Globus pallidus (tissue), 1 donor: ENCODE results near the gene CARD8.
A peak's percentile ranks its signal among the peaks of the same experiment; 100 is the strongest.
"Not testable (repeated sequence)": the region's sequence is repeated elsewhere in the genome, so short reads cannot be mapped to it uniquely, and the experiment has no call there.

ENCODE experiments used
- DNase-seq: peaks from one replicate; pipeline ENCODE4 v3.0.0-alpha.2; 2015; ENCODE audit warnings: low spot score

CARD8 gene

GRCh38 chr19:48255376-48256303 is at the start of gene CARD8:
Gene CARD8 (minus strand): TSS chr19:48255912. CDS start chr19:48241020, 14,892 bp downstream.
- peak; percentile 89 for DNase-seq

- no peak for DNase-seq
Observed at GRCh38 chr19:48303866-48304265, 48.2 kb upstream of the CARD8 start.

GRCh38 chr19:48303367-48303766 is 47.7 kb upstream of the CARD8 start:
- no peak for DNase-seq

- no peak for DNase-seq
Observed at GRCh38 chr19:48302600-48302959, 46.9 kb upstream of the CARD8 start.

- no peak for DNase-seq
Observed at GRCh38 chr19:48301886-48302599, 46.3 kb upstream of the CARD8 start.

- DNase-seq: no peak
Observed at GRCh38 chr19:48297975-48298374, 42.3 kb upstream of the CARD8 start.

- DNase-seq: no peak
Observed at GRCh38 chr19:48296963-48297734, 41.4 kb upstream of the CARD8 start.

- no peak for DNase-seq
Observed at GRCh38 chr19:48295458-48295857, 39.7 kb upstream of the CARD8 start.

- DNase-seq: no peak
Observed at GRCh38 chr19:48292798-48293197, 37.1 kb upstream of the CARD8 start.

- not testable (repeated sequence) for DNase-seq
Observed at GRCh38 chr19:48291489-48291815, 35.7 kb upstream of the CARD8 start.

GRCh38 chr19:48290771-48291488 is 35.2 kb upstream of the CARD8 start:
- DNase-seq: peak; percentile 57

GRCh38 chr19:48290401-48290770 is 34.7 kb upstream of the CARD8 start:
- DNase-seq: no peak

- DNase-seq: no peak
Observed at GRCh38 chr19:48287748-48288147, 32.0 kb upstream of the CARD8 start.

- no peak for DNase-seq
Observed at GRCh38 chr19:48284896-48285295, 29.2 kb upstream of the CARD8 start.

- DNase-seq: no peak
Observed at GRCh38 chr19:48283908-48284307, 28.2 kb upstream of the CARD8 start.

GRCh38 chr19:48279747-48280146 is 24.0 kb upstream of the CARD8 start:
- DNase-seq: no peak

- DNase-seq: no peak
Observed at GRCh38 chr19:48274938-48275337, 19.2 kb upstream of the CARD8 start.

- no peak for DNase-seq
Observed at GRCh38 chr19:48274173-48274572, 18.5 kb upstream of the CARD8 start.

GRCh38 chr19:48271531-48272151 is 15.9 kb upstream of the CARD8 start:
- DNase-seq: no peak

GRCh38 chr19:48269617-48270026 is 13.9 kb upstream of the CARD8 start:
- DNase-seq: not testable (repeated sequence)

- not testable (repeated sequence) for DNase-seq
Observed at GRCh38 chr19:48265326-48265725, 9.6 kb upstream of the CARD8 start.

GRCh38 chr19:48260359-48260714 is 4.6 kb upstream of the CARD8 start:
- DNase-seq: not testable (repeated sequence)
